Measurements from ENCODE around the gene ZNF709. TPM values are rescaled to one million over a fixed set of nuclear protein-coding genes. Genes with fewer than 3 reads are reported as not detected.
A peak's percentile ranks its signal among the peaks of the same experiment; 100 is the strongest.

Gene ZNF709
- total and polyA plus RNA-seq, 2 of the 13 experiments (the other 11 are each of a cell fraction or from before 2014, with no cell fraction given) = 1.5 to 3.9 TPM

DNA sequence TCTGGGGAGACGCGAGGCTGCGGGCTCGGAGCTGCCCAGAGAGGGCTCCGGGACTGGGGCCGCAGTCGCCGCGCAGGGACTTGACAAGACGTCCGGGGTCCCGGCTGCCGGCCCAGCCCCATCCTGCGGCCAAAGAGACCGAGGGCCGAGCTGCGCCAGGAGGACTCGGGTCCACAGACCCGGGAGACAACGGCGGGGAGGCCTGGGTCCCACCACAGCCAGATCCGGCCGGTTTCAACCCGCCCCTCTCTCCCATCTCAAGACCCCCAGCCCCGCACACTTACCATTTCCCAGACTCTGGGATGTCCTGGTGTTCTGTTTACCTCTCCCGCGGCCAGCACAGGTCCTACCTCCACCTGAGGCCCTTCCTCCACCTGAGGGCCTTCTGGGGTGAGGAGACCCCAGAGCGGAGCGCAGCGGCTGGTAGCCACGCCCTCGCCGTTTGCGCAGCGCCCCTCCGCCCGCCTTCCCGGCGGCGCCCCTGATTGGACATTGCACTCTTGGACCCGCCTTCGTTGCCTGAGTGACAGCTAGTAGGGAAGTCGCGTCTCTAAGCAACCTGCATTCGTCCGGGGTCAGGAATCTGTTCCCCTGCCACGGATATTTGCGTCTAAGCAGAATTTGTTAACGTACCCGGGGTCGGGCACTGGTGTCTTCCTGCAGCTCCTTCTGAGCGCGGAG, at the start of gene ZNF709 (continued):
- TF ChIP-seq ELF3 (CRISPR knock-in tag; IDR thresholded peaks at IDR 0.05) (peak; percentile 15; the same call in 1 of the 2 replicates), ZNF343 (CRISPR knock-in tag; IDR thresholded peaks at IDR 0.05) (peak; percentile 71; the same call in 1 of the 2 replicates), HNF4A (CRISPR knock-in tag; IDR thresholded peaks at IDR 0.05) (no peak), IKZF1 (IDR thresholded peaks at IDR 0.05) (no peak), JARID2 (CRISPR knock-in tag; IDR thresholded peaks at IDR 0.05; ENCODE audit: insufficient replicate concordance) (no peak), HNF1B (CRISPR knock-in tag; IDR thresholded peaks at IDR 0.05) (peak; percentile 55; the same call in 1 of the 2 replicates), ZNF800 (CRISPR knock-in tag; IDR thresholded peaks at IDR 0.05) (0 out of 2 replicates have a peak, but pooled peaks have one; percentile 50), KLF16 (CRISPR knock-in tag; IDR thresholded peaks at IDR 0.05) (peak in 1 of 2 experiments; percentile 36; a peak in 1 of 4 replicates), PHF20 (CRISPR knock-in tag; IDR thresholded peaks at IDR 0.05) (0 out of 2 replicates have a peak, but pooled peaks have one; percentile 20), ZNF768 (CRISPR knock-in tag; IDR thresholded peaks at IDR 0.05) (peak; percentile 32; the same call in 1 of the 2 replicates)
- TF ChIP-seq, protein P1, sequence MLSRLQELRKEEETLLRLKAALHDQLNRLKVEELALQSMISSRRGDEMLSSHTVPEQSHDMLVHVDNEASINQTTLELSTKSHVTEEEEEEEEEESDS (CRISPR knock-in tag; IDR thresholded peaks at IDR 0.05; ENCODE audit: borderline replicate concordance) = no peak
- TF ChIP-seq, protein P2, sequence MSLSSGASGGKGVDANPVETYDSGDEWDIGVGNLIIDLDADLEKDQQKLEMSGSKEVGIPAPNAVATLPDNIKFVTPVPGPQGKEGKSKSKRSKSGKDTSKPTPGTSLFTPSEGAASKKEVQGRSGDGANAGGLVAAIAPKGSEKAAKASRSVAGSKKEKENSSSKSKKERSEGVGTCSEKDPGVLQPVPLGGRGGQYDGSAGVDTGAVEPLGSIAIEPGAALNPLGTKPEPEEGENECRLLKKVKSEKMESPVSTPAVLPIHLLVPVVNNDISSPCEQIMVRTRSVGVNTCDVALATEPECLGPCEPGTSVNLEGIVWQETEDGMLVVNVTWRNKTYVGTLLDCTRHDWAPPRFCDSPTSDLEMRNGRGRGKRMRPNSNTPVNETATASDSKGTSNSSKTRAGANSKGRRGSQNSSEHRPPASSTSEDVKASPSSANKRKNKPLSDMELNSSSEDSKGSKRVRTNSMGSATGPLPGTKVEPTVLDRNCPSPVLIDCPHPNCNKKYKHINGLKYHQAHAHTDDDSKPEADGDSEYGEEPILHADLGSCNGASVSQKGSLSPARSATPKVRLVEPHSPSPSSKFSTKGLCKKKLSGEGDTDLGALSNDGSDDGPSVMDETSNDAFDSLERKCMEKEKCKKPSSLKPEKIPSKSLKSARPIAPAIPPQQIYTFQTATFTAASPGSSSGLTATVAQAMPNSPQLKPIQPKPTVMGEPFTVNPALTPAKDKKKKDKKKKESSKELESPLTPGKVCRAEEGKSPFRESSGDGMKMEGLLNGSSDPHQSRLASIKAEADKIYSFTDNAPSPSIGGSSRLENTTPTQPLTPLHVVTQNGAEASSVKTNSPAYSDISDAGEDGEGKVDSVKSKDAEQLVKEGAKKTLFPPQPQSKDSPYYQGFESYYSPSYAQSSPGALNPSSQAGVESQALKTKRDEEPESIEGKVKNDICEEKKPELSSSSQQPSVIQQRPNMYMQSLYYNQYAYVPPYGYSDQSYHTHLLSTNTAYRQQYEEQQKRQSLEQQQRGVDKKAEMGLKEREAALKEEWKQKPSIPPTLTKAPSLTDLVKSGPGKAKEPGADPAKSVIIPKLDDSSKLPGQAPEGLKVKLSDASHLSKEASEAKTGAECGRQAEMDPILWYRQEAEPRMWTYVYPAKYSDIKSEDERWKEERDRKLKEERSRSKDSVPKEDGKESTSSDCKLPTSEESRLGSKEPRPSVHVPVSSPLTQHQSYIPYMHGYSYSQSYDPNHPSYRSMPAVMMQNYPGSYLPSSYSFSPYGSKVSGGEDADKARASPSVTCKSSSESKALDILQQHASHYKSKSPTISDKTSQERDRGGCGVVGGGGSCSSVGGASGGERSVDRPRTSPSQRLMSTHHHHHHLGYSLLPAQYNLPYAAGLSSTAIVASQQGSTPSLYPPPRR (CRISPR knock-in tag; IDR thresholded peaks at IDR 0.05; ENCODE audit: borderline replicate concordance) = no peak; the same call in 1 of the 2 replicates
